HG02623 (cell line): Measurements from ENCODE around the gene FLT4.
"Not testable (repeated sequence)": the region's sequence is repeated elsewhere in the genome, so short reads cannot be mapped to it uniquely, and the experiment has no call there.

ENCODE experiments used
- ATAC-seq: cut with Tn5 transposase; IDR thresholded peaks from one replicate; pipeline ENCODE4 v1.9.1; 2021; ENCODE audit warnings: moderate library complexity; ENCODE audit not compliant: unreplicated experiment

Gene FLT4

GRCh38 chr5:180670586-180671359 lies 21.4 kb upstream of the FLT4 start:
- ATAC-seq: no peak

- no peak for ATAC-seq
Measured at GRCh38 chr5:180670157-180670556, 20.8 kb upstream of the FLT4 start.

GRCh38 chr5:180669661-180670060 lies 20.3 kb upstream of the FLT4 start:
- ATAC-seq: no peak

- no peak for ATAC-seq
Measured at GRCh38 chr5:180668835-180669596, 19.6 kb upstream of the FLT4 start.

- ATAC-seq: no peak
Measured at GRCh38 chr5:180666812-180667211, 17.4 kb upstream of the FLT4 start.

GRCh38 chr5:180665682-180666404 lies 16.4 kb upstream of the FLT4 start:
- ATAC-seq: no peak

GRCh38 chr5:180658774-180659564 lies 9.6 kb upstream of the FLT4 start:
- ATAC-seq: no peak

GRCh38 chr5:180655243-180655642 lies 5.8 kb upstream of the FLT4 start:
- ATAC-seq: not testable (repeated sequence)

GRCh38 chr5:180652771-180653170 lies 3.4 kb upstream of the FLT4 start:
- no peak for ATAC-seq

- ATAC-seq: no peak
Measured at GRCh38 chr5:180652346-180652745, 2.9 kb upstream of the FLT4 start.

GRCh38 chr5:180648658-180649296 lies 623 bp downstream of the FLT4 start:
- ATAC-seq: no peak

GRCh38 chr5:180647941-180648500 lies 1.4 kb downstream of the FLT4 start:
- no peak for ATAC-seq

- no peak for ATAC-seq
Measured at GRCh38 chr5:180647465-180647864, 1.9 kb downstream of the FLT4 start.

- ATAC-seq: no peak
Measured at GRCh38 chr5:180646963-180647305, 2.5 kb downstream of the FLT4 start.

- no peak for ATAC-seq
Measured at GRCh38 chr5:180646289-180646962, 3.0 kb downstream of the FLT4 start.

- no peak for ATAC-seq
Measured at GRCh38 chr5:180645274-180646204, 3.9 kb downstream of the FLT4 start.

GRCh38 chr5:180644825-180645273 lies 4.6 kb downstream of the FLT4 start:
- no peak for ATAC-seq

- no peak for ATAC-seq
Measured at GRCh38 chr5:180644129-180644824, 5.1 kb downstream of the FLT4 start.
